Liver (tissue), 9 donors: ENCODE measurements around the gene VCY. TPM values are rescaled to one million over a fixed set of nuclear protein-coding genes. Genes with fewer than 3 reads are reported as not detected.
"Not testable (repeated sequence)": the region's sequence is repeated elsewhere in the genome, so short reads cannot be mapped to it uniquely, and the experiment has no call there.

Experiments
- DNase-seq: peaks from one replicate; pipeline ENCODE4 v3.0.0-alpha.2; 2017; ENCODE audit warnings: low spot score
- H3K27ac ChIP-seq, 2 donors: one replicate each; pipeline ENCODE4 v1.7.0; 2013; ENCODE audit warnings: inconsistent platforms in 2 of 2, low read length in 2 of 2, control low read depth in 1 of 2, low read depth in 1 of 2, mild to moderate bottlenecking in 1 of 2
- H3K27me3 ChIP-seq, 4 donors: one replicate each; pipeline versions ENCODE4 v1.6.1 to v1.7.0; 2013; ENCODE audit warnings: low read length in 3 of 4, inconsistent platforms in 1 of 4, mild to moderate bottlenecking in 1 of 4, moderate library complexity in 1 of 4; ENCODE audit not compliant: control insufficient read depth in 4 of 4, insufficient read depth in 4 of 4
- H3K36me3 ChIP-seq, 4 donors: one replicate each; pipeline versions ENCODE4 v1.6.1 to v1.7.0; 2013; ENCODE audit warnings: low read length in 3 of 4, mild to moderate bottlenecking in 3 of 4, low read depth in 1 of 4, moderate library complexity in 1 of 4; ENCODE audit not compliant: control insufficient read depth in 4 of 4, insufficient read depth in 3 of 4
- H3K4me1 ChIP-seq, 4 donors: one replicate each; pipeline versions ENCODE4 v1.6.1 to v1.7.0; 2013; ENCODE audit warnings: low read length in 3 of 4, mild to moderate bottlenecking in 3 of 4, moderate library complexity in 1 of 4; ENCODE audit not compliant: control insufficient read depth in 4 of 4, insufficient read depth in 4 of 4
- H3K4me3 ChIP-seq, 3 donors: one replicate each; pipeline versions ENCODE4 v1.6.1 to v1.7.0; 2013; ENCODE audit warnings: low read length in 3 of 3, control low read depth in 1 of 3, low read depth in 1 of 3, mild to moderate bottlenecking in 1 of 3
- H3K9ac ChIP-seq, 2 donors: one replicate each; pipeline ENCODE4 v1.7.0; 2013; ENCODE audit warnings: low read length in 2 of 2, mild to moderate bottlenecking in 2 of 2, moderate library complexity in 2 of 2, control low read depth in 1 of 2, low read depth in 1 of 2
- H3K9me3 ChIP-seq, 4 donors: one replicate each; pipeline versions ENCODE4 v1.6.1 to v1.7.0; 2013; ENCODE audit warnings: low read length in 3 of 4; ENCODE audit not compliant: control insufficient read depth in 4 of 4
- WGBS: extraction: QIAGEN DNeasy Blood & Tissue Kit; methylation state at CpG from one replicate; pipeline ENCODE4 v1.1.7; 2013; 5-methylcytosine and 5-hydroxymethylcytosine counted together
- polyA plus RNA-seq, 2 donors: library from polyadenylated mRNA; stranded (reverse) in 1 of 2; unstranded in 1 of 2; fragments of 200-250 nt in 1 of 2; fragments of >200 nt in 1 of 2; fragmentation: Nextera tagmentation in 1 of 2; extraction: Ambion mirVana in 1 of 2; gene quantifications; one replicate each; pipeline versions ENCODE4 v1.2.1 to v1.2.3, GENCODE V29; 2013 to 2015
- total RNA-seq, 2 donors: library from RNA; depleted of rRNA; stranded (reverse); fragments of >200 nt; gene quantifications; one replicate each; pipeline ENCODE4 v1.2.3, GENCODE V29; 2014
- donor health status: healthy.
- donor health status: healthy.
- donor health status: healthy.
- donor health status: healthy.
- donor health status: healthy.

Gene VCY
- total RNA-seq (not detected), polyA plus RNA-seq (not detected)

DNA sequence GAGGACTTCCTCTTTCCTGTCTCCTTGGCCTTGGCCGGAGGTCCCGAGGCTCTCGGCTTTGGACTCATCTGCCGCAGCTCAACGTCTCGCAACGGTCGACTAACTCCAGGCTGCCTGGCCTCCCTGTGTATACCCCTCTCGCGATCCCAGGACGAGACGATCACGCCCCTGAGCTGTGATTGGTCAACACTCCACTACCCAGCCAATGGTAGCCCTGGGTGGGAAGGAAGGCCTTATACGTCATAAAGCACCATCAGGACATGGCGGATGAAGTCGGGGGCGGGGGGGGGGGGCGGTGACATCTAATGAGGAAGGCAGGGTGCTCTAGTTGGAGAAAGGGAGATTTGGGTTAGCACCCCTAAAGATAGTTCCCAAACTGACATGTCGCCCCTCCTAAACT, at the start of gene VCY:
TSS of gene VCY (minus strand) at position 101 of the 400 bp plus-strand sequence. CDS start at position 68, 33 bp downstream.
- WGBS: no CpG with 5 or more reads among the region's 19 CpGs
- not testable (repeated sequence) for H3K4me3 ChIP-seq, H3K9ac ChIP-seq, H3K27ac ChIP-seq, H3K9me3 ChIP-seq, H3K4me1 ChIP-seq, H3K36me3 ChIP-seq, DNase-seq, H3K27me3 ChIP-seq

DNA sequence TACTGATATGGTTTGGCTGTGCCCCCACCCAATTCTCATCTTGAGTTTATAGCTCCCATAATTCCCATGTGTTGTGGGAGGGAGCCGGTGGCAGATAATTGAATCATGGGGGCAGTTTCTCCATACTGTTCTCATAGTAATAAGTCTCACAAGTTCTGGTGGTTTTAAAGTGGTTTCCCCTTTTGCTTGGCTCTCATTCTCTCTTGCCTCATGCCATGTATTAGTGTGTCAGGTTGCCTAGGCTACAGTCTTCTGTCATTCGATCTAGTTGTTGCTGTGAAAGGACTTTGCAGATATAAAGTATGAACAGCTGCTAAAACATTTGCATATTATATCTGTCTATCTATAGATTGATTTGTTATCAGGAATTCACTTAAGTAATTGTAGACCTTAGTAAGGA, 44.1 kb upstream of the VCY start:
- WGBS: no CpG with 5 or more reads among the region's 2 CpGs
- not testable (repeated sequence) for H3K27me3 ChIP-seq, H3K9me3 ChIP-seq, H3K4me1 ChIP-seq, H3K4me3 ChIP-seq, H3K9ac ChIP-seq, DNase-seq, H3K27ac ChIP-seq, H3K36me3 ChIP-seq

DNA sequence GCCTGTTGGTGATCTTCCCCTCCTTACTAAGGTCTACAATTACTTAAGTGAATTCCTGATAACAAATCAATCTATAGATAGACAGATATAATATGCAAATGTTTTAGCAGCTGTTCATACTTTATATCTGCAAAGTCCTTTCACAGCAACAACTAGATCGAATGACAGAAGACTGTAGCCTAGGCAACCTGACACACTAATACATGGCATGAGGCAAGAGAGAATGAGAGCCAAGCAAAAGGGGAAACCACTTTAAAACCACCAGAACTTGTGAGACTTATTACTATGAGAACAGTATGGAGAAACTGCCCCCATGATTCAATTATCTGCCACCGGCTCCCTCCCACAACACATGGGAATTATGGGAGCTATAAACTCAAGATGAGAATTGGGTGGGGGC, 25.6 kb upstream of the VCY start:
- not testable (repeated sequence) for H3K9ac ChIP-seq, H3K27me3 ChIP-seq, H3K36me3 ChIP-seq, DNase-seq, H3K4me1 ChIP-seq, H3K9me3 ChIP-seq, H3K4me3 ChIP-seq, H3K27ac ChIP-seq
- WGBS: no CpG with 5 or more reads among the region's 2 CpGs

DNA sequence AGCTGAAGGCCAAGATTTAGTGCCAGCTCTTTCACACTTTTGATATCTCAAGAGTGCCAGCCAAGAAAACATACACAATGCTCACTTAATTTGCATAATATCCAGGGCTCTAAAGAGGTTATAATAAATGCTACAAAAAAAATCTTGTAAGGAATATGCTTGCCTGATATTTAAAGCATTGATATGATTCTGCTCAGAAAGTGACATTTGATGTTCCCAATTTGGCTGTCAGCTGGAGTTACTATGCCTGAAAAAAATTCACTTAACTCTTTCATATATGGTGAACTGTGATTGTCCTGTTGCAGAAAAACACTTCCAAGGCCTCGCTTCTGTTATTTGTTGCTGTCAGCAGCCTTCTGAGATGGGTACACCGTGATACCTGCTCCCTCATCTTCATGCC, 43.9 kb downstream of the VCY start:
- not testable (repeated sequence) for H3K9me3 ChIP-seq, H3K36me3 ChIP-seq, H3K27me3 ChIP-seq, H3K4me1 ChIP-seq, DNase-seq, H3K9ac ChIP-seq, H3K27ac ChIP-seq, H3K4me3 ChIP-seq
- 82% methylated on average over 2 of the region's 2 CpGs for WGBS

Other genes with a start within 250 kb of the VCY start
- not detected for gene VCY1B, start 69.8 kb upstream of the VCY start, total RNA-seq
- not detected for gene VCY1B, start 69.8 kb upstream of the VCY start, polyA plus RNA-seq